ENCODE measurements around the gene AKAP6.

AKAP6 gene

DNA sequence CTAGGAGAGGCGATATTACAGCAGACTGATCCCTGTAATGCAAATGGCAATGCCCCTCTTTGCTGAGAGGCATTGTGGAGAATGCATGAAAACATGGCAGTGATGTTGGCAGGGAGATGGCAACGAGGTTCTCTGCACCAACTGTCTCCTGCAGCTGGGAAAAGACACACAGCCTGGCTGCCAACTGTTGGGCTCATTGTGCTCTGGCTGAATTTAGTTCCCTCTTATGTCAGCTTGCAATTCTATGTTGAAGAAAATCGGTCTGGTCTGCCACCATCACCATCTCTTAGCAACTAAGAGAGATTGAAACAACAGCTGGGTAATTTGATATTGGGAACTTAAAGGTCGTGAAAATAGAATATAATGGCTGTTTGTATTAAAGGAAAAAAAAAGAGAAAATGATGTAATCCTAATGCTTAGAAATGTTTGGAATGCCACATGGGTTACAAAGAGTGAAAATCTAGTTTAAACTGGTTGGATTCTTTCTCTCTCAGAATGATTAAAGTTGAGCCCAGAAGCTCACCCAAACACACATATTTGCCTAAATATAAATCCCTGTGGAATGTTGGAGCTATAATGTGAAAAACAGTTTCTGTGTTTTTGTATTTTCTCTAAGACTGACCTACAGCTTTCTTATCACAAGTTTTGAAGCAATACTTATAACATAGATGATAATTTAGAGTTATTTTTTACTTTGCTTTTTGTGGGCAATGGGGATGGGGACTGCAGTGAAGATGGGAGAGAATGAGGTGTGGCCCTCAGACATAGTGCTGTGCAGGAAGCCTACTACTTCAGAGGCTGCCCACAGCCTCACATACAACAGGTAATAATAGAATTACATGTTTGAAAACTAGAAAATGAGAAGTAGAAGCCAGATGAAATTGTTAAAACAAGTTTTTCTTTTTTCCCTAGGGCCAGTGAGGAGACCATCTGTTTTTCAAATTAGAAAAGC lies 143.7 kb downstream of the AKAP6 start:
- H3K4me1 ChIP-seq (ENCODE audit: insufficient read depth, low read length): peaks cover 21% of the 10 kb centered on the region
- no peaks in the 10 kb centered on the region for H3K9me3 ChIP-seq (ENCODE audit: insufficient read depth, low read depth, low read length)
- no peak overlapping the region for H3K4me3 ChIP-seq (ENCODE audit: low read length)
- H3K36me3 ChIP-seq (ENCODE audit: insufficient read depth, low read length): no peaks in the 10 kb centered on the region
- WGBS: 69% methylated on average over 3 of the region's 4 CpGs
- H3K27me3 ChIP-seq (ENCODE audit: insufficient read depth, low read length): no peaks in the 10 kb centered on the region
- H3K9ac ChIP-seq (ENCODE audit: low read depth, low read length): peak overlapping the region; percentile 6
- no peak overlapping the region; the same call in 1 of the 2 replicates for H3K27ac ChIP-seq (ENCODE audit: low read depth, low read length)

DNA sequence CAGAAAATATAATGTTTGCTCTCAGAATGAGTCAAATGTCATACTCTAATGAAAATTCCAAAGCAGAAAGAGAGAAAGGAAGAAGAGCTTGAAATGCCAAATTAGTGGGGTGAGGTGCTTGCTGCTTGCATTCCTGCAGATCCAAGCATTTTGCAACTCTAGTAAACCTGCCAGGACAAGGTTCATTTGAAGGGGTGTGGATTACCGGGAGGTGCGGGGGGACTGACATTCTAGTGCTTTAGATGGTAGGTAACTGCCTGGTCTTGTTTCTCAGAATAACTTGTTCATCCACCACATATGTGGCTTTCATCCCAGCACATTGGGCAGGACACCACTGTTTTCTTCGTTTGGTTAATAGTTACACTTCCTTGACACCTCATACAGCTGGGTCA lies 144.4 kb downstream of the AKAP6 start:
- Histone ChIP-seq H3K36me3 (ENCODE audit: insufficient read depth, low read length) (no peaks in the 10 kb centered on the region), H3K9ac (ENCODE audit: low read depth, low read length) (no peak overlapping the region), H3K9me3 (ENCODE audit: insufficient read depth, low read depth, low read length) (no peaks in the 10 kb centered on the region), H3K4me3 (ENCODE audit: low read length) (no peak overlapping the region), H3K27ac (ENCODE audit: low read depth, low read length) (no peak overlapping the region; the same call in 1 of the 2 replicates), H3K27me3 (ENCODE audit: insufficient read depth, low read length) (no peaks in the 10 kb centered on the region), H3K4me1 (ENCODE audit: insufficient read depth, low read length) (peaks cover 21% of the 10 kb centered on the region)
- WGBS: 77% methylated on average over 3 of the region's 3 CpGs

DNA sequence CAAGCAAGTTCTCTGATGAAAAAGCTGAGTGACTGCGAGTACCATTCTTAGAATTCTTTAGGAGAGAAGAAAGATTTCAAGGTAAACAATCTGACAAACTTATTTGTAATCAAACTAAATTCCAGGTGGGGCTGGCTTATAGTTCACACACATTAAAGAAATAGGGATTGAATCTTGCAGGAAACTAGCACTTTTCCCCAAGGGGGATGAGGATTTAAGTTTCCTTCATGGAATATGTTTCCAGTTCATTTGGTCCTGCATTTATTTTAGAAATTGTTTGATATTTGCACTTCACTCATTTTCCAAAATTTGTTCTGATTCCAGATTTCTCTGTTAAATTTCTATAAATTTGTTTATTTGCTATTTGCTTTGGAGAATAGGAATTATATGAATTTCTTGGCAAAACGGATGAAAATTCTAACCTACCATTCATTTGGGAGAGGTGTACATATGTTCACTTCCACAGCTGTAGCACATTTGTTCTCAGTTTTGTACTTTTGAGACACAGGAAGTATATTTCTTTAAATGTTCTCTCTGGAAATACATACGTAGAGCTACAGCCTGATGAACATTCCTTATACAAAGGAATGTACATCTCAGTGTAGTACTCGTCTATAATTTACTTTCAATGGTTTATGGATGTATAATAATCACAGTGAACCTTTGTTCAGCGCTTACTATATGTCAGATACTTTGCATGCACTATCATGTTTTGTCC lies 145.5 kb downstream of the AKAP6 start:
- Histone ChIP-seq H3K27ac (ENCODE audit: low read depth, low read length) (no peak overlapping the region), H3K27me3 (ENCODE audit: insufficient read depth, low read length) (no peaks in the 10 kb centered on the region), H3K36me3 (ENCODE audit: insufficient read depth, low read length) (no peaks in the 10 kb centered on the region), H3K4me1 (ENCODE audit: insufficient read depth, low read length) (peaks cover 21% of the 10 kb centered on the region), H3K9ac (ENCODE audit: low read depth, low read length) (no peak overlapping the region), H3K9me3 (ENCODE audit: insufficient read depth, low read depth, low read length) (no peaks in the 10 kb centered on the region), H3K4me3 (ENCODE audit: low read length) (no peak overlapping the region)
- 95% methylated on average over 2 of the region's 5 CpGs for WGBS

DNA sequence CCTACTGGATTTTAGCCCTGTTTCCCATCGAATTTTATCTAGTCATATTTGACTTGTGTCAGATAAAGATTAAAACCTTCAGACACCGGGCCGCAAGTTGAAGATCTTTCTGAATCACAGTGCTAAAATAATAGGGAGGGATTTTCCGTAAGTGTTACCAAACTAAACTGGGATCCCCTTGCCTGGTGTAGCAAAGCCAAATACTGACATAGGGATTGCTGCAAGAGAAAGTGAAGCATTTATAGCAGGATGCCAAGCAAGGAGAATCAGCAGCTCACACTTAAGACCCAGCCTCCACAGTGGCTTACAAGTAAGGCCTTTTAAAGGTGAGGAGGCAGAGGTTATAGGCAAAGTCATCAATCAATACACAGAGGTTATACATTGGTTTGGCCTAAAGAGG lies 147.4 kb downstream of the AKAP6 start:
- H3K9me3 ChIP-seq (ENCODE audit: insufficient read depth, low read depth, low read length): no peaks in the 10 kb centered on the region
- H3K4me1 ChIP-seq (ENCODE audit: insufficient read depth, low read length): peaks cover 21% of the 10 kb centered on the region
- H3K36me3 ChIP-seq (ENCODE audit: insufficient read depth, low read length): no peaks in the 10 kb centered on the region
- 86% methylated on average over 4 of the region's 4 CpGs for WGBS
- H3K9ac ChIP-seq (ENCODE audit: low read depth, low read length): no peak overlapping the region
- no peaks in the 10 kb centered on the region for H3K27me3 ChIP-seq (ENCODE audit: insufficient read depth, low read length)
- H3K27ac ChIP-seq (ENCODE audit: low read depth, low read length): no peak overlapping the region
- no peak overlapping the region for H3K4me3 ChIP-seq (ENCODE audit: low read length)

DNA sequence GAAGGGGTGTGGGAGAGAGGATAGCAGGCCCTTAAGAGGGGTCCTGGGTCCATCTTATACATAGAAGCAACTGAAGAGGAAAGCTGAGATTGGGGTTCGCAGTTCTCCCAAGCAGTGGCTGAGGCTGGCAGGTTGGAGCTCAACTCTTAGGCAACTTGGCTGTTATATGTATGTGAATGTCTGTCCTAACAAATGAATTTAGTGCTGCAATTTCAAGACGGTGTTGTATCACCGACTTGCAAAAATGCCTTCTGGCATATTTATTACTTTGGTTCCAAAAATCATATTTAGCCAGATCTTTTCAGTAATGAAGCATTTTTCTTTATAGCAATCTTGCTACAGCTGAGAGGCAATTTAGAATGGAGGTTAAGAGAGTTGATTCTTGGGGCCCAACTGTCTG lies 148.3 kb downstream of the AKAP6 start:
- Histone ChIP-seq H3K9ac (ENCODE audit: low read depth, low read length) (no peak overlapping the region), H3K4me1 (ENCODE audit: insufficient read depth, low read length) (peaks cover 13% of the 10 kb centered on the region), H3K27ac (ENCODE audit: low read depth, low read length) (no peak overlapping the region), H3K27me3 (ENCODE audit: insufficient read depth, low read length) (no peaks in the 10 kb centered on the region), H3K9me3 (ENCODE audit: insufficient read depth, low read depth, low read length) (no peaks in the 10 kb centered on the region), H3K4me3 (ENCODE audit: low read length) (no peak overlapping the region), H3K36me3 (ENCODE audit: insufficient read depth, low read length) (no peaks in the 10 kb centered on the region)
- 95% methylated on average over 3 of the region's 3 CpGs for WGBS

DNA sequence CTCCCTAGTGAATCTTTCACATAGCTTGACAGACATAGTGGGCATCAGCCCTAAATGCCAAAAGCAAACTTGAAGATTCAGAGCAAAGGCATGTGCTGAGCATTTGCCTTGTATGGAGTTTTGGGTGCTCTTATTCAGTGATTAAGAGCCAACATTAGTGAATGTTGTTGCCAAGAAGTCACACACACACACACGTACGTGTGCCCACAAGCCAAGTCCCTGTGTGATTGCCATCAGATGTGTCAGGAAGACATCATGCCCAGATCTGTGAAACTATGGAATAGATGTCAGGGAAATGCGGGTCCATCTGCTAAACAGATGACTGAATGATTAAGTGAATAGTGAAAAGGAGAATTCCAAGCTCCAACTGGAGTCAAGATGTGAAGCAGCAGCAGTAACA lies 149.0 kb downstream of the AKAP6 start:
- Histone ChIP-seq H3K4me3 (ENCODE audit: low read length) (no peak overlapping the region), H3K27ac (ENCODE audit: low read depth, low read length) (no peak overlapping the region), H3K9ac (ENCODE audit: low read depth, low read length) (no peak overlapping the region), H3K9me3 (ENCODE audit: insufficient read depth, low read depth, low read length) (no peaks in the 10 kb centered on the region), H3K36me3 (ENCODE audit: insufficient read depth, low read length) (no peaks in the 10 kb centered on the region), H3K4me1 (ENCODE audit: insufficient read depth, low read length) (peaks cover 6% of the 10 kb centered on the region), H3K27me3 (ENCODE audit: insufficient read depth, low read length) (no peaks in the 10 kb centered on the region)
- 95% methylated on average over 3 of the region's 3 CpGs for WGBS

DNA sequence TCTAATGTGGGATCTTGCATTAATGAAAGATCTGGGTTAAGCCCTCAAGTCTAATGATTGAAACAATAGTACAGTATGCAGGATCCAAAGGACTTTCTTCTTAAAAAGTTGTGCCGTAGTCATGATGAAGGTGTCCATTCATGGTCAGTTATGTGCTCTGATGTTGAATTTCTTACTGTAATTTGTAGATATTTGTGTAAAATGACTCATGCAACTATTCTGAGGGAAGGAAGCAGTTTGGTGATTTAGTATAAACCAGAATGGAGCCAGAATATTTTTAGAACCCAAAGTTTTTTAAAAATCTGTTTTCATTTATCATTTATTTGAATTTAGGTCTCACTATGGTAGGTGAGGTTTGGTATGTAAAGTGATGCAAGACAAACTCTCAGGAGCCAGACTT lies 151.2 kb downstream of the AKAP6 start:
- Histone ChIP-seq H3K9ac (ENCODE audit: low read depth, low read length) (no peak overlapping the region), H3K4me1 (ENCODE audit: insufficient read depth, low read length) (no peaks in the 10 kb centered on the region), H3K27me3 (ENCODE audit: insufficient read depth, low read length) (no peaks in the 10 kb centered on the region), H3K9me3 (ENCODE audit: insufficient read depth, low read depth, low read length) (no peaks in the 10 kb centered on the region), H3K4me3 (ENCODE audit: low read length) (no peak overlapping the region), H3K36me3 (ENCODE audit: insufficient read depth, low read length) (no peaks in the 10 kb centered on the region), H3K27ac (ENCODE audit: low read depth, low read length) (no peak overlapping the region)
- 96% methylated on average over 1 of the region's 1 CpG for WGBS

DNA sequence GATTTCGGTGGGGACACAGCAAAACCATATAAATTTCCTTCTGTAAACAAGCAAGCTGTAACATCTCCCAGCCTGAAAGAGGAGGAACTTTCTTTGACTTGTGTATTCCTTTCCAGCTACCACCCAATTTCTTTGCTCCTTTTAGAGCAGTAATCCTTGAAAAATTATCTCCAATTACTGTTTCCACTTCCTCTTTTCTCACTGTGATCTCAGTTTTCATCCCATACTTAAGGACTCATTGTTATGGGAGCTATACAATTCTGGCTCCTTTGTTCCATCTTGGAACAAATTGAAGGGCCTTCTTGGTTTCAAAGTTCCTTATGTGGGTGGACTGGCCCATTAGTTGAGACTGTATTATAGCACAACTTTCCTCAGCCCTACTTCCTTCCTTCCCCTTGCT lies 152.6 kb downstream of the AKAP6 start:
- H3K4me1 ChIP-seq (ENCODE audit: insufficient read depth, low read length): no peaks in the 10 kb centered on the region
- no peaks in the 10 kb centered on the region for H3K9me3 ChIP-seq (ENCODE audit: insufficient read depth, low read depth, low read length)
- H3K27ac ChIP-seq (ENCODE audit: low read depth, low read length): no peak overlapping the region
- H3K27me3 ChIP-seq (ENCODE audit: insufficient read depth, low read length): no peaks in the 10 kb centered on the region
- WGBS: 50% methylated on average over 1 of the region's 1 CpG
- H3K4me3 ChIP-seq (ENCODE audit: low read length): no peak overlapping the region
- no peaks in the 10 kb centered on the region for H3K36me3 ChIP-seq (ENCODE audit: insufficient read depth, low read length)
- H3K9ac ChIP-seq (ENCODE audit: low read depth, low read length): no peak overlapping the region

DNA sequence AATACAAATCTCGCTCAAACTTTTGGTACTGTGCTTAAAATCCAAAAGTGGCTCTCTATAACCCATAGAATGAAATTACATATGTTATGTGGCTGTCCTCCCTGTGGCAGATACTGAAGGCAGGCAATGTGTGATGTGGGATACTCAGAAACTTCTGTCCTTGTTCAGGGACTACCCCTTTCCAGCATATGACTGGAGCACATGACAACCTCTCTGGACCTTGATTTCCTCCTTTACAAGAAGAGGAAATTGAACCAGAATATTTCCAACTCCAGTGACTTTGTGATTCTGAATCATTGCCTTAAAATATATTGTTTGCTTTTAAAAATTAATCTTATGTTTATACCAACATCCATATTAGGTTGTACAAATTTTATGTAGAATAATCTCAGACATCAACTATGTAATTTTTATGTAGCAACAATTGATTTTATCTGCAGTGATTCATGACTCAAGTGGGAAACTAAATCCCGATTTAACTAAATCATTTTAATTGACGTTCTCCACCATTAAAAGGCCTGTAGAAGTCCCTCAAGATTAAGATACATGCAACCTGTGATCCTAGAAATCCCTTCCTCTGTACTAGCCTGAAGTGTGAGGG lies 162.4 kb downstream of the AKAP6 start:
- Histone ChIP-seq H3K27me3 (ENCODE audit: insufficient read depth, low read length) (no peaks in the 10 kb centered on the region), H3K4me3 (ENCODE audit: low read length) (no peak overlapping the region), H3K4me1 (ENCODE audit: insufficient read depth, low read length) (no peaks in the 10 kb centered on the region), H3K27ac (ENCODE audit: low read depth, low read length) (no peak overlapping the region), H3K9me3 (ENCODE audit: insufficient read depth, low read depth, low read length) (no peaks in the 10 kb centered on the region), H3K9ac (ENCODE audit: low read depth, low read length) (no peak overlapping the region), H3K36me3 (ENCODE audit: insufficient read depth, low read length) (no peaks in the 10 kb centered on the region)
- WGBS: 86% methylated on average over 2 of the region's 3 CpGs

DNA sequence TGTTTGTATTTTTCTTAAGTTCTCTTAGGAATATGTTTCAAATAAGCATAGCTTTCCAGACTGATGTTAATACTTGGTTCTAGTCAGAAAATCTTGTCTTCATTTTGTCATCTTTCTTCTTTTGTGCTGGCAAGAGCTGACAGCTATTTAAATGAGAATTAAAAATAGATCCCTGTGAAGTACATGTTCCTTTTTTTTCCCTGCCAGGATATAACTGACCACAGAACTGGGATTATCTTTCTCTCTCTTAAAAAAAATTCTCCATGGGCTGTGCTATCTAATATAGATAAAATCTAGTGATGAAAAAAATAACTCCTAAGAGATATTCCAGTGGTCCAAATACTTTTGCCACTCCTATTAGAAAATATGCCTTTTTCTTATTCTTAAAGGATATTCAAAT lies 163.4 kb downstream of the AKAP6 start:
- Histone ChIP-seq H3K9ac (ENCODE audit: low read depth, low read length) (no peak overlapping the region), H3K4me1 (ENCODE audit: insufficient read depth, low read length) (no peaks in the 10 kb centered on the region), H3K9me3 (ENCODE audit: insufficient read depth, low read depth, low read length) (no peaks in the 10 kb centered on the region), H3K27ac (ENCODE audit: low read depth, low read length) (no peak overlapping the region), H3K4me3 (ENCODE audit: low read length) (no peak overlapping the region), H3K36me3 (ENCODE audit: insufficient read depth, low read length) (no peaks in the 10 kb centered on the region), H3K27me3 (ENCODE audit: insufficient read depth, low read length) (no peaks in the 10 kb centered on the region)

Data from HUES64 (cell line).